Liver (tissue), 9 donors: ENCODE results near the gene ZNF593. TPM values are rescaled to one million over a fixed set of nuclear protein-coding genes. Genes with fewer than 3 reads are reported as not detected.

Experiments
- DNase-seq: peaks from one replicate; pipeline ENCODE4 v3.0.0-alpha.2; 2017; ENCODE audit warnings: low spot score
- H3K27ac ChIP-seq, 2 donors: one replicate each; pipeline ENCODE4 v1.7.0; 2013; ENCODE audit warnings: inconsistent platforms in 2 of 2, low read length in 2 of 2, control low read depth in 1 of 2, low read depth in 1 of 2, mild to moderate bottlenecking in 1 of 2
- H3K27me3 ChIP-seq, 4 donors: one replicate each; pipeline versions ENCODE4 v1.6.1 to v1.7.0; 2013; ENCODE audit warnings: low read length in 3 of 4, inconsistent platforms in 1 of 4, mild to moderate bottlenecking in 1 of 4, moderate library complexity in 1 of 4; ENCODE audit not compliant: control insufficient read depth in 4 of 4, insufficient read depth in 4 of 4
- H3K36me3 ChIP-seq, 4 donors: one replicate each; pipeline versions ENCODE4 v1.6.1 to v1.7.0; 2013; ENCODE audit warnings: low read length in 3 of 4, mild to moderate bottlenecking in 3 of 4, low read depth in 1 of 4, moderate library complexity in 1 of 4; ENCODE audit not compliant: control insufficient read depth in 4 of 4, insufficient read depth in 3 of 4
- H3K4me1 ChIP-seq, 4 donors: one replicate each; pipeline versions ENCODE4 v1.6.1 to v1.7.0; 2013; ENCODE audit warnings: low read length in 3 of 4, mild to moderate bottlenecking in 3 of 4, moderate library complexity in 1 of 4; ENCODE audit not compliant: control insufficient read depth in 4 of 4, insufficient read depth in 4 of 4
- H3K4me3 ChIP-seq, 3 donors: one replicate each; pipeline versions ENCODE4 v1.6.1 to v1.7.0; 2013; ENCODE audit warnings: low read length in 3 of 3, control low read depth in 1 of 3, low read depth in 1 of 3, mild to moderate bottlenecking in 1 of 3
- H3K9ac ChIP-seq, 2 donors: one replicate each; pipeline ENCODE4 v1.7.0; 2013; ENCODE audit warnings: low read length in 2 of 2, mild to moderate bottlenecking in 2 of 2, moderate library complexity in 2 of 2, control low read depth in 1 of 2, low read depth in 1 of 2
- H3K9me3 ChIP-seq, 4 donors: one replicate each; pipeline versions ENCODE4 v1.6.1 to v1.7.0; 2013; ENCODE audit warnings: low read length in 3 of 4; ENCODE audit not compliant: control insufficient read depth in 4 of 4
- FOXA1 ChIP-seq: IDR thresholded peaks from 2 replicates; pipeline ENCODE4 v1.6.1; 2016; ENCODE audit warnings: antibody characterized with exemption
- HNF4A ChIP-seq, 2 donors: conservative IDR thresholded peaks; 2 replicates each; pipeline ENCODE4 v1.6.1; 2016; ENCODE audit warnings: antibody characterized with exemption in 2 of 2, mild to moderate bottlenecking in 2 of 2
- HNF4G ChIP-seq: IDR thresholded peaks from 2 replicates; pipeline ENCODE4 v1.6.1; 2016; ENCODE audit warnings: antibody characterized with exemption
- MAX ChIP-seq: IDR thresholded peaks from 2 replicates; pipeline ENCODE4 v1.6.1; 2016; ENCODE audit warnings: antibody characterized with exemption
- NR2F2 ChIP-seq: IDR thresholded peaks from 2 replicates; pipeline ENCODE4 v1.6.1; 2016; ENCODE audit warnings: antibody characterized with exemption
- RAD21 ChIP-seq, 2 donors: IDR thresholded peaks; 2 replicates each; pipeline ENCODE4 v1.6.1; 2016; ENCODE audit warnings: antibody characterized with exemption in 2 of 2, mild to moderate bottlenecking in 2 of 2
- REST ChIP-seq: IDR thresholded peaks from 2 replicates; pipeline ENCODE4 v1.6.1; 2016; ENCODE audit warnings: antibody characterized with exemption, mild to moderate bottlenecking
- RXRA ChIP-seq, 2 donors: IDR thresholded peaks; 2 replicates each; pipeline ENCODE4 v1.6.1; 2017 to 2018; ENCODE audit warnings: antibody characterized with exemption in 2 of 2, mild to moderate bottlenecking in 1 of 2
- SP1 ChIP-seq: IDR thresholded peaks from 2 replicates; pipeline ENCODE4 v1.6.1; 2018; ENCODE audit warnings: antibody characterized with exemption, mild to moderate bottlenecking
- TAF1 ChIP-seq: conservative IDR thresholded peaks from 2 replicates; pipeline ENCODE4 v1.6.1; 2016; ENCODE audit warnings: antibody characterized with exemption, mild to moderate bottlenecking
- YY1 ChIP-seq: IDR thresholded peaks from 2 replicates; pipeline ENCODE4 v1.6.1; 2016; ENCODE audit warnings: antibody characterized with exemption, mild to moderate bottlenecking
- ZBTB33 ChIP-seq: IDR thresholded peaks from 2 replicates; pipeline ENCODE4 v1.6.1; 2016; ENCODE audit warnings: antibody characterized with exemption
- WGBS: extraction: QIAGEN DNeasy Blood & Tissue Kit; methylation state at CpG from one replicate; pipeline ENCODE4 v1.1.7; 2013; 5-methylcytosine and 5-hydroxymethylcytosine counted together
- polyA plus RNA-seq, 2 donors: library from polyadenylated mRNA; stranded (reverse) in 1 of 2; unstranded in 1 of 2; fragments of 200-250 nt in 1 of 2; fragments of >200 nt in 1 of 2; fragmentation: Nextera tagmentation in 1 of 2; extraction: Ambion mirVana in 1 of 2; gene quantifications; one replicate each; pipeline versions ENCODE4 v1.2.1 to v1.2.3, GENCODE V29; 2013 to 2015
- total RNA-seq, 2 donors: library from RNA; depleted of rRNA; stranded (reverse); fragments of >200 nt; gene quantifications; one replicate each; pipeline ENCODE4 v1.2.3, GENCODE V29; 2014
- donor health status: healthy.
- donor health status: healthy.
- donor health status: healthy.
- donor health status: healthy.
- donor health status: healthy.

The ZNF593 gene
- total and polyA plus RNA-seq, 4 donors: 5.7 to 81.4 (median 30.2) TPM

GRCh38 chr1:26154750-26155149 lies 15.0 kb upstream of the ZNF593 start:
- Histone ChIP-seq H3K27me3 (peaks cover 0 to 4% (median 0%) of the 10 kb centered on the region in 4 donors), H3K27ac (no peak overlapping the region)

GRCh38 chr1:26155370-26156284 lies 14.1 kb upstream of the ZNF593 start:
- no peak overlapping the region for H3K4me3 ChIP-seq
- TF ChIP-seq YY1: no peak
- TF ChIP-seq RAD21 (IDR thresholded peaks at IDR 0.05): no peak
- no peak for TF ChIP-seq HNF4A (conservative IDR thresholded peaks at IDR 0.05)
- TF ChIP-seq TAF1: no peak
- H3K27ac ChIP-seq: no peak overlapping the region
- H3K36me3 ChIP-seq: no peaks in the 10 kb centered on the region
- peaks cover 0 to 4% (median 0%) of the 10 kb centered on the region in 4 donors for H3K27me3 ChIP-seq
- no peak for DNase-seq
- no peak overlapping the region for H3K9ac ChIP-seq
- WGBS: 60% methylated on average over 21 of the region's 21 CpGs
- no peaks in the 10 kb centered on the region for H3K4me1 ChIP-seq
- H3K9me3 ChIP-seq: no peaks in the 10 kb centered on the region

More at GRCh38 chr1:26154750-26155149, 15.0 kb upstream of the ZNF593 start:
- no peaks in the 10 kb centered on the region for H3K4me1 ChIP-seq
- DNase-seq: no peak
- no peaks in the 10 kb centered on the region for H3K9me3 ChIP-seq
- no peak overlapping the region for H3K4me3 ChIP-seq
- H3K36me3 ChIP-seq: no peaks in the 10 kb centered on the region
- 66% methylated on average over 9 of the region's 9 CpGs for WGBS
- H3K9ac ChIP-seq: no peak overlapping the region
- TF ChIP-seq NR2F2 (no peak), ZBTB33 (no peak), YY1 (no peak), HNF4G (no peak), RXRA (IDR thresholded peaks at IDR 0.05) (no peak), TAF1 (no peak), FOXA1 (no peak), SP1 (no peak), REST (no peak), MAX (no peak)
